HepG2 (cell line): ENCODE data around the gene NAP1L4. TPM values are rescaled to one million over a fixed set of nuclear protein-coding genes. Genes with fewer than 3 reads are reported as not detected.

Experiments used
- HMGXB4 ChIP-seq, 2 experiments: sonication (generic) in 1 of 2; formaldehyde crosslinking in 1 of 2; IDR thresholded peaks; 2 replicates each; pipeline versions ENCODE4 v1.4.0 to v1.6.1; 2018 to 2020; ENCODE audit warnings: missing genetic modification reagents in 2 of 2, borderline replicate concordance in 1 of 2, low read depth in 1 of 2, mild to moderate bottlenecking in 1 of 2, missing biosample characterization in 1 of 2
- HOXA5 ChIP-seq: sonication (generic); formaldehyde crosslinking; IDR thresholded peaks from 2 replicates; pipeline ENCODE4 v1.4.0; 2020; ENCODE audit warnings: missing genetic modification reagents
- IKZF5 ChIP-seq: IDR thresholded peaks from 2 replicates; pipeline ENCODE4 v1.6.1; 2018; ENCODE audit warnings: missing genetic modification reagents, mild to moderate bottlenecking, missing compliant biosample characterization
- KAT7 ChIP-seq: IDR thresholded peaks from 2 replicates; pipeline ENCODE4 v1.6.1; 2018; ENCODE audit warnings: borderline replicate concordance, missing compliant biosample characterization
- KDM4B ChIP-seq: sonication (generic); formaldehyde crosslinking; IDR thresholded peaks from 2 replicates; pipeline ENCODE4 v1.4.0; 2020; ENCODE audit warnings: missing genetic modification reagents
- KLF13 ChIP-seq: sonication (generic); formaldehyde crosslinking; IDR thresholded peaks from 2 replicates; pipeline ENCODE4 v1.4.0; 2020; ENCODE audit warnings: mild to moderate bottlenecking, missing genetic modification reagents
- MAX ChIP-seq: IDR thresholded peaks from 2 replicates; pipeline ENCODE4 v1.6.1; 2012; ENCODE audit warnings: inconsistent platforms
- MED13 ChIP-seq: sonication (generic); formaldehyde crosslinking; IDR thresholded peaks from 2 replicates; pipeline ENCODE4 v1.5.0; 2020; ENCODE audit warnings: missing genetic modification reagents
- MIER3 ChIP-seq: IDR thresholded peaks from 2 replicates; pipeline ENCODE4 v1.6.1; 2016; ENCODE audit warnings: missing compliant biosample characterization, borderline replicate concordance
- MTERF4 ChIP-seq: sonication (generic); formaldehyde crosslinking; IDR thresholded peaks from 2 replicates; pipeline ENCODE4 v1.8.0; 2023; ENCODE audit warnings: mild to moderate bottlenecking, missing genetic modification reagents
- PHF21A ChIP-seq: sonication (generic); formaldehyde crosslinking; IDR thresholded peaks from 2 replicates; pipeline ENCODE4 v1.5.0; 2020; ENCODE audit warnings: mild to moderate bottlenecking, missing genetic modification reagents
- PITX1 ChIP-seq: sonication (generic); formaldehyde crosslinking; IDR thresholded peaks from 2 replicates; pipeline ENCODE4 v1.5.1; 2020; ENCODE audit warnings: mild to moderate bottlenecking, missing genetic modification reagents
- POLR2A ChIP-seq, 2 experiments: IDR thresholded peaks; 2 replicates each; pipeline ENCODE4 v1.6.1; 2011; ENCODE audit warnings: low read depth in 2 of 2, low read length in 2 of 2, mild to moderate bottlenecking in 1 of 2, moderate library complexity in 1 of 2; ENCODE audit not compliant: insufficient read depth in 1 of 2
- SMAD3 ChIP-seq: sonication (generic); formaldehyde crosslinking; IDR thresholded peaks from 2 replicates; pipeline ENCODE4 v1.4.0; 2020; ENCODE audit warnings: missing genetic modification reagents
- SRY ChIP-seq: sonication (generic); formaldehyde crosslinking; IDR thresholded peaks from 2 replicates; pipeline ENCODE4 v1.8.0; 2022; ENCODE audit warnings: mild to moderate bottlenecking, missing genetic modification reagents
- ZFY ChIP-seq: sonication (generic); formaldehyde crosslinking; IDR thresholded peaks from 2 replicates; pipeline ENCODE4 v1.4.0; 2020; ENCODE audit warnings: missing genetic modification reagents
- ZNF564 ChIP-seq: sonication (generic); formaldehyde crosslinking; IDR thresholded peaks from 2 replicates; pipeline ENCODE4 v1.8.1; 2023; ENCODE audit warnings: mild to moderate bottlenecking, missing genetic modification reagents
- ZNF574 ChIP-seq: sonication (generic); formaldehyde crosslinking; IDR thresholded peaks from 2 replicates; pipeline ENCODE4 v1.4.0; 2020; ENCODE audit warnings: missing genetic modification reagents
- ZNF747 ChIP-seq: sonication (generic); formaldehyde crosslinking; IDR thresholded peaks from 2 replicates; pipeline ENCODE4 v1.8.1; 2023; ENCODE audit warnings: missing genetic modification reagents, mild to moderate bottlenecking, borderline replicate concordance
- ZNF761 ChIP-seq: sonication (generic); formaldehyde crosslinking; conservative IDR thresholded peaks from 2 replicates; pipeline ENCODE4 v1.4.0; 2020; ENCODE audit warnings: mild to moderate bottlenecking, missing genetic modification reagents
- ZNF777 ChIP-seq: sonication (generic); formaldehyde crosslinking; IDR thresholded peaks from 2 replicates; pipeline ENCODE4 v1.4.0; 2020; ENCODE audit warnings: missing genetic modification reagents
- ZNF784 ChIP-seq: sonication (generic); formaldehyde crosslinking; IDR thresholded peaks from 2 replicates; pipeline ENCODE4 v1.5.1; 2020; ENCODE audit warnings: missing genetic modification reagents, mild to moderate bottlenecking, borderline replicate concordance
- polyA plus RNA-seq, 8 experiments: library from polyadenylated mRNA; depleted of rRNA in 3 of 8; stranded (reverse) in 7 of 8; unstranded in 1 of 8; fragments of >200 nt; fragmentation: Illumina TruSeq in 4 of 8; extraction: Trizol in 4 of 8; gene quantifications; 2 replicates each; pipeline versions ENCODE4 v1.2.1 to v1.2.3, GENCODE V29; 2011 to 2016; ENCODE audit warnings: low read depth in 4 of 8, missing spikeins in 1 of 8, mixed read lengths in 1 of 8; ENCODE audit not compliant: insufficient read depth in 1 of 8
- total RNA-seq, 5 experiments: library from RNA; depleted of rRNA; stranded (reverse); fragments of >200 nt; fragmentation: Illumina TruSeq; extraction: Trizol; gene quantifications; 2 replicates each; pipeline ENCODE4 v1.2.3, GENCODE V29; 2016; ENCODE audit warnings: low read depth in 1 of 5

Gene NAP1L4
- total and polyA plus RNA-seq, 2 of the 13 experiments (the other 11 are each of a cell fraction or from before 2014, with no cell fraction given), result 64.0 to 186 TPM

- TF ChIP-seq ZNF784 (CRISPR knock-in tag) (0 out of 2 replicates have a peak, but pooled peaks have one; percentile 3), ZNF761 (CRISPR knock-in tag) (0 out of 2 replicates have a peak, but pooled peaks have one; percentile 28), MED13 (CRISPR knock-in tag) (0 out of 2 replicates have a peak, but pooled peaks have one; percentile 14), MAX (peak; percentile 20; the same call in 1 of the 2 replicates), SMAD3 (CRISPR knock-in tag) (no peak), KAT7 (CRISPR knock-in tag) (0 out of 2 replicates have a peak, but pooled peaks have one; percentile 19), HOXA5 (CRISPR knock-in tag) (peak; percentile 8; the same call in 1 of the 2 replicates), SRY (CRISPR knock-in tag) (peak; percentile 11; the same call in 1 of the 2 replicates), MTERF4 (no peak), MIER3 (CRISPR knock-in tag) (no peak), ZNF747 (no peak), PITX1 (CRISPR knock-in tag) (0 out of 2 replicates have a peak, but pooled peaks have one; percentile 8), POLR2A (IDR thresholded peaks at IDR 0.05; ENCODE audit: insufficient read depth in 1 of 2, low read depth in 2 of 2, low read length in 2 of 2) (peak in 1 of 2 experiments; percentile 32; a peak in 1 of 4 replicates), KDM4B (CRISPR knock-in tag) (no peak), PHF21A (CRISPR knock-in tag) (peak; percentile 20; the same call in 1 of the 2 replicates), ZNF574 (peak; percentile 33), HMGXB4 (CRISPR knock-in tag; IDR thresholded peaks at IDR 0.05; ENCODE audit: borderline replicate concordance in 1 of 2, low read depth in 1 of 2) (peak; percentile 2 to 5; a peak in 1 of 4 replicates), ZNF777 (CRISPR knock-in tag) (peak; percentile 9; the same call in 1 of the 2 replicates), ZNF564 (0 out of 2 replicates have a peak, but pooled peaks have one; percentile 14), IKZF5 (0 out of 2 replicates have a peak, but pooled peaks have one; percentile 7), ZFY (CRISPR knock-in tag) (peak; percentile 89), KLF13 (CRISPR knock-in tag) (no peak)
Measured at GRCh38 chr11:2991452-2992233, 486 bp downstream of the NAP1L4 start (continued).
